HEK293T (cell line): ENCODE results near the gene TBATA.

Experiments
- CTCF ChIA-PET: fragments of 350-600 bp; formaldehyde crosslinking; extraction: SDS; loops from one replicate; lab custom pipeline; 2021; ENCODE audit warnings: antibody characterized with exemption, inconsistent platforms; lab: Yijun Ruan, JAX
- POLR2A ChIA-PET: fragments of 350-600 bp; formaldehyde crosslinking; extraction: SDS; loops from one replicate; lab custom pipeline; 2020; ENCODE audit warnings: antibody characterized with exemption, inconsistent platforms; lab: Yijun Ruan, JAX
- DNase-seq: peaks from one replicate; pipeline ENCODE4 v3.0.0; 2012; ENCODE audit warnings: mixed read lengths; ENCODE audit errors: extremely low spot score
- ARNT ChIP-seq: fragments of 450-650 bp; IDR thresholded peaks from 2 replicates; pipeline ENCODE4 v1.6.1; 2017; ENCODE audit warnings: mild to moderate bottlenecking
- BHLHE40 ChIP-seq: fragments of 450-650 bp; IDR thresholded peaks from 2 replicates; pipeline ENCODE4 v1.6.1; 2016; ENCODE audit warnings: mild to moderate bottlenecking, moderate library complexity, borderline replicate concordance
- CTBP1 ChIP-seq: fragments of 450-650 bp; IDR thresholded peaks from 2 replicates; pipeline ENCODE4 v1.6.1; 2016; ENCODE audit warnings: borderline replicate concordance
- ELF4 ChIP-seq: fragments of 450-650 bp; IDR thresholded peaks from 2 replicates; pipeline ENCODE4 v1.6.1; 2017; ENCODE audit warnings: antibody characterized with exemption
- FOXA1 ChIP-seq: fragments of 450-650 bp; IDR thresholded peaks from 2 replicates; pipeline ENCODE4 v1.6.1; 2016; ENCODE audit warnings: mild to moderate bottlenecking
- FOXK2 ChIP-seq: fragments of 450-650 bp; IDR thresholded peaks from 2 replicates; pipeline ENCODE4 v1.6.1; 2016; ENCODE audit warnings: mild to moderate bottlenecking
- FOXM1 ChIP-seq: fragments of 450-650 bp; IDR thresholded peaks from 2 replicates; pipeline ENCODE4 v1.6.1; 2017; ENCODE audit warnings: mild to moderate bottlenecking, borderline replicate concordance
- HDGF ChIP-seq: fragments of 450-650 bp; IDR thresholded peaks from 2 replicates; pipeline ENCODE4 v1.6.1; 2017; ENCODE audit warnings: antibody characterized with exemption, borderline replicate concordance
- L3MBTL2 ChIP-seq: fragments of 450-650 bp; conservative IDR thresholded peaks from 2 replicates; pipeline ENCODE4 v1.6.1; 2016; ENCODE audit warnings: mild to moderate bottlenecking
- LEF1 ChIP-seq: fragments of 450-650 bp; IDR thresholded peaks from 2 replicates; pipeline ENCODE4 v1.6.1; 2017; ENCODE audit warnings: mild to moderate bottlenecking, borderline replicate concordance
- NFRKB ChIP-seq: fragments of 450-650 bp; IDR thresholded peaks from 2 replicates; pipeline ENCODE4 v1.6.1; 2016; ENCODE audit warnings: mild to moderate bottlenecking, moderate library complexity
- SP1 ChIP-seq: fragments of 450-650 bp; IDR thresholded peaks from 2 replicates; pipeline ENCODE4 v1.6.1; 2017
- SUZ12 ChIP-seq: fragments of 450-650 bp; IDR thresholded peaks from 2 replicates; pipeline ENCODE4 v1.6.1; 2016; ENCODE audit warnings: mild to moderate bottlenecking
- TARDBP ChIP-seq: fragments of 450-650 bp; IDR thresholded peaks from 2 replicates; pipeline ENCODE4 v1.6.1; 2016
- ZNF384 ChIP-seq: fragments of 450-650 bp; IDR thresholded peaks from 2 replicates; pipeline ENCODE4 v1.6.1; 2016
- TF ChIP-seq, protein P1 (sequence below): fragments of 450-650 bp; IDR thresholded peaks from 2 replicates; pipeline ENCODE4 v1.6.1; 2016

TBATA gene

DNA sequence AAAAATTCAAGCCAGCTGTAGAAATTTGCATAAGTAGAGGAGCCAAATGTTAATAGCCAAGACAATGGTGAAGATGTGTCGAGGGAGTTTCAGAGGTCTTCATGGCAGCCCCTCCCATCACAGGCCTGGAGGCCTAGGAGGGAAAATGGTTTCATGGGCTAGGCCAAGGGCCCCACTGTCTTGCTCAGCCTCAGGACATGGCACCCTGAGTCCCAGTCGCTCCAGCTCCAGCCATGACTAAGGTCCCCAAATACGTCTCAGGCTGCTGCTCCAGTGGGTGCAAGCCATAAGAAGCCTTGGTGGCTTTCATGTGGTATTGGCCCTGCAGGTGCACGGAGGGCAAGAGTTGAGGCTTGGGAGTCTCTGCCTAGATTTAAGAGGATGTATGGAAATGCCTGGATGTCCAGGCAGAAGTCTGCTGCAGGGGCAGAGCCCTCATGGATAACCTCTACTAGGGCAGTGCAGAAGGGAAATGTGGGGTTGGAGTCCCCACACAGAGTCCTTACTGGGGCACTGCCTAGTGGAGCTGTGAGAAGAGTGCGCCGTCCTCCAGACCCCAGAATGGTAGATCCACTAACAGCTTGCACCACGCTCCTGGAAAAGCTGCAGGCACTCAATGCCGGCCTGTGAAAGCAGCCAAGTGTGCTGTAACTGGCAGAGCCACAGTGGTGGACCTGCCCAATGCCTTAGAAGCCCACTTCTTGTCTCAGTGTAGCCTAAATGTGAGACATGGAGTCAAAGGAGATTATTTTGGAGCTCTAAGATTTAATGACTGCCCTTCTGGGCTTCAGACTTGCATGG is 19.2 kb downstream of the TBATA start:
- ChIA-PET POLR2A (no interaction called here), CTCF (no interaction called here)
- TF ChIP-seq HDGF (no peak), LEF1 (no peak), ARNT (no peak), ZNF384 (no peak), BHLHE40 (no peak)
- DNase-seq, result no peak

DNA sequence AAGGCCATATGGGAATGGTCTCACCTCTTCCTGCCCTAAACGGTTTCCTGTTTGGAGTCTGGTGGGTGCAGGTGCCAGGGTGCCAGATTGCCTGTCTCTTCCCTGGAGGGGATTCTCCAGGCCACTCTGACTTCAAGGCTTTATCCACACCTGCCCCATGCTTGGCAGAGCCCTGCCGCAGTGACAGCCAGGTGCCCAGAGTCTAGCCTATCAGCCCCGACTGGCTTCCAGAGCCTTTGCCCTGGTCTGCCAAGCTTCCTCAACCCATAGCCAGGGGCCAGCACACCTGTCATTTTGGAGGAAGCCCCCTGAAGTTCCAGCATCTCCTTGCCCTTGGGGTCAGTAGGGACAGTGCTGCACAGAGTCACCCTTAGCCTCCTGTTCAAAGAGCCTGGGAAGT is 21.6 kb downstream of the TBATA start:
- ChIA-PET POLR2A (no interaction called here), CTCF (no interaction called here)
- TF ChIP-seq FOXM1 (no peak), NFRKB (no peak), ELF4 (no peak), FOXA1 (no peak), HDGF (no peak), ARNT (no peak), SP1 (no peak), BHLHE40 (no peak), FOXK2 (no peak), LEF1 (no peak), TARDBP (no peak), L3MBTL2 (no peak), SUZ12 (no peak), CTBP1 (no peak), ZNF384 (no peak)
- TF ChIP-seq, protein P1, sequence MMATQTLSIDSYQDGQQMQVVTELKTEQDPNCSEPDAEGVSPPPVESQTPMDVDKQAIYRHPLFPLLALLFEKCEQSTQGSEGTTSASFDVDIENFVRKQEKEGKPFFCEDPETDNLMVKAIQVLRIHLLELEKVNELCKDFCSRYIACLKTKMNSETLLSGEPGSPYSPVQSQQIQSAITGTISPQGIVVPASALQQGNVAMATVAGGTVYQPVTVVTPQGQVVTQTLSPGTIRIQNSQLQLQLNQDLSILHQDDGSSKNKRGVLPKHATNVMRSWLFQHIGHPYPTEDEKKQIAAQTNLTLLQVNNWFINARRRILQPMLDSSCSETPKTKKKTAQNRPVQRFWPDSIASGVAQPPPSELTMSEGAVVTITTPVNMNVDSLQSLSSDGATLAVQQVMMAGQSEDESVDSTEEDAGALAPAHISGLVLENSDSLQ, result no peak
- DNase-seq, result no peak

DNA sequence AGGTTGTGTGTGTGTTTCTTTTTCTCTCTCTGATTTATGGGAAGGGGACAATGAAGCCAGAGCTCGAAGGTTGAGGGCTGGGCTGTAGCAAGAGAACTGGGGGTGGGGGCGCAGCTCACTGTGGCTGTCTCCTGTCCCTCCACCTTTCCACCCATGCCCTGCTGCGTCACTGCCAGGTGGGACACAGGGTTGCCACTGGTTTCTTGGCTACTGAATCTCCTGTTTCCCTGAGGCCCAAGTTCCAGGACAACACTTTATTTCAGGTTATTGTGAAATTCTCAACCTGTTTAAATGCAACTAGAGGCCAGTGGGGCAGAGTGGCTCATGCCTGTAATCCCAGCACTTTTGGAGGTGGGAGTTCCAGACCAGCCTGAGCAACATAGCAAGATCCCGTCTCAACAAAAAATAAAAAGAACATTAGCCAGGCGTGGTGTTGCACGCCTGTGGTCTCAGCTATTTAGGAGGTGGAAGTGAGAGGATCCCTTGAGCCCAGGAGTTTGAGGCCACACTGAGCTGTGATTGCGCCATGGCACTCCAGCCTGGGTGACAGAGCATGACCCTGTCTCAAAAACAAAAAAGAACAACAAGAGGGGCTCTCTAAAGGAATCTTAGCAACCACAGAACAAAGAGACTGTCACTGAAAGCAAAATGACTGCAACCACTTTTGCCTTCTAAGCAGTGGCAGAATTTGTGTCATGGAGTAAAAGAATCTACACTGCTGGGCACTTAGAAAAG is 22.6 kb downstream of the TBATA start:
- ChIA-PET POLR2A (no interaction called here), CTCF (no interaction called here)
- DNase-seq, result no peak
- no peak for TF ChIP-seq FOXM1
- TF ChIP-seq FOXA1, result no peak
- no peak for TF ChIP-seq LEF1

DNA sequence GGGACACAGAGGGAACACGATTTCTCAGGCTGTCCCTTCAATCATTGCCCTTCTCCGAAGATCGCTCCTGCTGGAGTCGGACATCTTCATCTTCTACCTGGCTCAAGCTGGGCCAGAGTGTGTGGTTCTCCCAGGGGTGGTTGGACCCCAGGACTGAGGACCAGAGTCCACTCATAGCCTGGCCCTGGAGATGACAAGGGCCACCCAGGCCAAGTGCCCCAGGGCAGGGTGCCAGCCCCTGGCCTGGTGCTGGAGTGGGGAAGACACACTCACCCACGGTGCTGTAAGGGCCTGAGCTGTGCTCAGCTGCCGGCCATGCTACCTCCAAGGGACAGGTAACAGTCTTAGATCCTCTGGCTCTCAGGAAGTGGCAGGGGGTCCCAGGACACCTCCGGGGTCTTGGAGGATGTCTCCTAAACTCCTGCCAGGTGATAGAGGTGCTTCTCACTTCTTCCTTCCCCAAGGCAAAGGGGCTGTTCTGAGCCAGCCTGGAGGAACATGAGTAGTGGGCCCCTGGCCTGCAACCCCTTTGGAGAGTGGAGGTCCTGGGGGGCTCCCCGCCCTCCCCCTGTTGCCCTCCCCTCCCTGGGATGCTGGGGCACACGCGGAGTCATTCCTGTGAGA is 23.3 kb downstream of the TBATA start:
- CTCF ChIA-PET, result interaction anchor here (0.6 to 1.9 kb wide), 2 partner anchors 203 to 608 kb away, joined by 3 to 4 read pairs; no protein-coding TSS in a partner anchor
- POLR2A ChIA-PET, result no interaction called here
- no peak for TF ChIP-seq SP1
- no peak for TF ChIP-seq CTBP1
- no peak for TF ChIP-seq SUZ12
- no peak for TF ChIP-seq FOXM1
- no peak for TF ChIP-seq TARDBP
- TF ChIP-seq ELF4, result no peak
- no peak for TF ChIP-seq L3MBTL2
- no peak for TF ChIP-seq FOXK2
- no peak for TF ChIP-seq ZNF384
- no peak for DNase-seq

DNA sequence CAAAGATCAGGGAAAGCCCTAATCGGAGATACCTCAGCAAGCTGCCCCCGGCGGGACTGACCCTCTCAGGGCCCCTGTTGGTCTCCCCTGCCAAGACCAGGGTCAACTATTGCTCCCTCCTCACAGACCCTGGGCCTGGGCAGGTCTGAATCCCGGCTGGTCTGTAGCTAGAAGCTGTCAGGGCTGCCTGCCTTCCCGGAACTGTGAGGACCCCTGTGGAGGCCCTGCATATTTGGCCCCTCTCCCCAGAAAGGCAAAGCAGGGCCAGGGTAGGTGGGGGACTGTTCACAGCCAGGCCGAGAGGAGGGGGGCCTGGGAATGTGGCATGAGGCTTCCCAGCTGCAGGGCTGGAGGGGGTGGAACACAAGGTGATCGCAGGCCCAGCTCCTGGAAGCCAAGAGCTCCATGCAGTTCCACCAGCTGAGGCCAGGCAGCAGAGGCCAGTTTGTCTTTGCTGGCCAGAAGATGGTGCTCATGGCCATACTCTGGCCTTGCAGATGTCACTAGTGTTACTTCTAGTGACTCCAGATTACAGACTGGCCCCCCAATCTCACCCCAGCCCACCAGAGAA is 24.1 kb downstream of the TBATA start:
- CTCF ChIA-PET, result interaction anchor here (0.6 to 1.9 kb wide), 3 partner anchors 202 to 608 kb away, joined by 3 to 4 read pairs (median 3); no protein-coding TSS in a partner anchor
- no peak for DNase-seq
- POLR2A ChIA-PET, result no interaction called here
- TF ChIP-seq ARNT, result no peak
- TF ChIP-seq CTBP1, result no peak
- TF ChIP-seq, protein P1, result no peak
- TF ChIP-seq LEF1, result no peak
- TF ChIP-seq TARDBP, result no peak
- TF ChIP-seq ZNF384, result no peak
- TF ChIP-seq NFRKB, result no peak
- TF ChIP-seq FOXK2, result no peak
- no peak for TF ChIP-seq SUZ12
- no peak for TF ChIP-seq L3MBTL2
- TF ChIP-seq BHLHE40, result no peak
- no peak for TF ChIP-seq ELF4

DNA sequence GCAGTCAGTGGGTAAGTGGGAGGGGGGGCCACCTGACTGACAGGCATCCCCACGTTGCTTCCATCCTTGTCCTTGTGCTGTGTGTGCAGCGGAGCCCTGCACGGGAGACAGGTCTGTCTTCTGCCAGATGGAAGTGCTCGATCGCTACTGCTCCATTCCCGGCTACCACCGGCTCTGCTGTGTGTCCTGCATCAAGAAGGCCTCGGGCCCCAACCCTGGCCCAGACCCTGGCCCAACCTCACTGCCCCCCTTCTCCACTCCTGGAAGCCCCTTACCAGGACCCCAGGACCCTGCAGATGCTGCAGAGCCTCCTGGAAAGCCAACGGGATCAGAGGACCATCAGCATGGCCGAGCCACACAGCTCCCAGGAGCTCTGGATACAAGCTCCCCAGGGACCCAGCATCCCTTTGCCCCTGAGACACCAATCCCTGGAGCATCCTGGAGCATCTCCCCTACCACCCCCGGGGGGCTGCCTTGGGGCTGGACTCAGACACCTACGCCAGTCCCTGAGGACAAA is 24.8 kb downstream of the TBATA start:
- POLR2A ChIA-PET, result no interaction called here
- TF ChIP-seq, protein P1, result no peak
- TF ChIP-seq SUZ12 (no peak), L3MBTL2 (no peak), FOXM1 (no peak), FOXA1 (no peak), ZNF384 (no peak), ARNT (no peak)
- CTCF ChIA-PET, result interaction anchor here (0.9 to 1.9 kb wide), 2 partner anchors 202 to 220 kb away, joined by 3 to 4 read pairs; no protein-coding TSS in a partner anchor
- DNase-seq, result no peak
